Measurements from ENCODE around the gene CMIP.
"Not testable (repeated sequence)": the region's sequence is repeated elsewhere in the genome, so short reads cannot be mapped to it uniquely, and the experiment has no call there.

The CMIP gene

GRCh38 chr16:81401035-81401950 lies 43.3 kb upstream of the CMIP start:
- in situ Hi-C loops (cut with HindIII; ENCODE audit: low pct_ligation_motif_present, low sequenced_read_pairs): no loop called here
- DNase-seq: peak; percentile 77
- H3K27me3 ChIP-seq (replicated peaks): no peaks in the 10 kb centered on the region
- no peaks in the 10 kb centered on the region for H3K36me3 ChIP-seq (replicated peaks)
- no peak for TF ChIP-seq CTCF (IDR thresholded peaks at IDR 0.05; ENCODE audit: low read depth, low read length, missing control alignments)
- peak overlapping the region; percentile 12 for H3K4me3 ChIP-seq (ENCODE audit: low read depth, low read length)
- no peak overlapping the region for H3K27ac ChIP-seq

- in situ Hi-C loops (cut with HindIII; ENCODE audit: low pct_ligation_motif_present, low sequenced_read_pairs): no loop called here
Measured at GRCh38 chr16:81403208-81403600, 41.4 kb upstream of the CMIP start.

GRCh38 chr16:81403601-81404391 lies 40.8 kb upstream of the CMIP start:
- DNase-seq: peak; percentile 63
- TF ChIP-seq CTCF (IDR thresholded peaks at IDR 0.05; ENCODE audit: low read depth, low read length, missing control alignments): peak; percentile 93
- in situ Hi-C loops (cut with HindIII; ENCODE audit: low pct_ligation_motif_present, low sequenced_read_pairs): no loop called here
- Histone ChIP-seq H3K27me3 (replicated peaks) (no peaks in the 10 kb centered on the region), H3K27ac (no peak overlapping the region), H3K4me3 (ENCODE audit: low read depth, low read length) (peak overlapping the region; percentile 30), H3K36me3 (replicated peaks) (no peaks in the 10 kb centered on the region)

More at GRCh38 chr16:81403208-81403600, 41.4 kb upstream of the CMIP start:
- DNase-seq: no peak
- no peaks in the 10 kb centered on the region for H3K36me3 ChIP-seq (replicated peaks)
- no peak overlapping the region for H3K4me3 ChIP-seq (ENCODE audit: low read depth, low read length)
- TF ChIP-seq CTCF (IDR thresholded peaks at IDR 0.05; ENCODE audit: low read depth, low read length, missing control alignments): no peak
- H3K27ac ChIP-seq: no peak overlapping the region
- H3K27me3 ChIP-seq (replicated peaks): no peaks in the 10 kb centered on the region

- H3K27me3 ChIP-seq (replicated peaks); H3K4me3 ChIP-seq (ENCODE audit: low read depth, low read length); H3K36me3 ChIP-seq (replicated peaks); in situ Hi-C loops (cut with HindIII; ENCODE audit: low pct_ligation_motif_present, low sequenced_read_pairs); DNase-seq: not testable (repeated sequence)
- H3K27ac ChIP-seq: peak overlapping the region; percentile 96
Measured at GRCh38 chr16:81405002-81405401, 39.6 kb upstream of the CMIP start.

GRCh38 chr16:81405702-81406113 lies 38.9 kb upstream of the CMIP start:
- in situ Hi-C loops (cut with HindIII; ENCODE audit: low pct_ligation_motif_present, low sequenced_read_pairs): no loop called here
- Histone ChIP-seq H3K36me3 (replicated peaks) (no peaks in the 10 kb centered on the region), H3K4me3 (ENCODE audit: low read depth, low read length) (no peak overlapping the region), H3K27me3 (replicated peaks) (no peaks in the 10 kb centered on the region), H3K27ac (peak overlapping the region; percentile 96)
- TF ChIP-seq CTCF (IDR thresholded peaks at IDR 0.05; ENCODE audit: low read depth, low read length, missing control alignments): peak; percentile 57
- peak; percentile 94 for DNase-seq

- no peak overlapping the region for H3K4me3 ChIP-seq (ENCODE audit: low read depth, low read length)
- TF ChIP-seq CTCF (IDR thresholded peaks at IDR 0.05; ENCODE audit: low read depth, low read length, missing control alignments): no peak
- DNase-seq: no peak
- H3K27me3 ChIP-seq (replicated peaks): no peaks in the 10 kb centered on the region
- H3K27ac ChIP-seq: no peak overlapping the region
- H3K36me3 ChIP-seq (replicated peaks): no peaks in the 10 kb centered on the region
- in situ Hi-C loops (cut with HindIII; ENCODE audit: low pct_ligation_motif_present, low sequenced_read_pairs): no loop called here
Measured at GRCh38 chr16:81408409-81408950, 36.1 kb upstream of the CMIP start.
